Upper lobe of right lung (tissue), 1 donor: ENCODE data around the gene FAM177A1. TPM values are rescaled to one million over a fixed set of nuclear protein-coding genes. Genes with fewer than 3 reads are reported as not detected.

Experiments used
- ATAC-seq: fragments of 200-7000 bp; cut with Tn5 transposase; one replicate; pipeline ENCODE4 v1.9.1; 2020; ENCODE audit warnings: mild to moderate bottlenecking, moderate library complexity
- DNase-seq: peaks from one replicate; pipeline ENCODE4 v3.0.0-alpha.2; 2020
- H3K27ac ChIP-seq: fragments of 200-600 bp; one replicate; pipeline ENCODE4 v1.8.0; 2022
- H3K27me3 ChIP-seq: fragments of 200-600 bp; one replicate; pipeline ENCODE4 v1.8.0; 2022; ENCODE audit warnings: mild to moderate bottlenecking
- H3K36me3 ChIP-seq: fragments of 200-600 bp; one replicate; pipeline ENCODE4 v1.8.0; 2022
- H3K4me1 ChIP-seq: fragments of 200-600 bp; one replicate; pipeline ENCODE4 v1.8.0; 2022
- H3K4me3 ChIP-seq: fragments of 200-600 bp; one replicate; pipeline ENCODE4 v1.8.0; 2022; ENCODE audit warnings: mild to moderate bottlenecking
- H3K9me3 ChIP-seq: fragments of 200-600 bp; one replicate; pipeline ENCODE4 v1.8.0; 2022
- intact Hi-C: fragments of 100-400 bp; cut with DNase I; formaldehyde crosslinking; loops from one replicate; pipeline ENCODE4 v1.11.0; 2022
- total RNA-seq: library from RNA; stranded (reverse); fragmentation: NEBNext Ultra II Directional; extraction: Animal tissue kit (Norgen Biotek cat#: 25700); gene quantifications from one replicate; pipeline ENCODE4 v1.2.1, GENCODE V29; 2021
- TF ChIP-seq, protein P1 (sequence below): fragments of 200-600 bp; IDR thresholded peaks from one replicate; pipeline ENCODE4 v1.8.0; 2022; ENCODE audit warnings: antibody characterized with exemption
- donor health status: DM: no; HTN: yes; CAD: no; lungs with severe emphysema.

FAM177A1 gene
- total RNA-seq, 1 donor from 2014 or later, result 117 TPM

DNA sequence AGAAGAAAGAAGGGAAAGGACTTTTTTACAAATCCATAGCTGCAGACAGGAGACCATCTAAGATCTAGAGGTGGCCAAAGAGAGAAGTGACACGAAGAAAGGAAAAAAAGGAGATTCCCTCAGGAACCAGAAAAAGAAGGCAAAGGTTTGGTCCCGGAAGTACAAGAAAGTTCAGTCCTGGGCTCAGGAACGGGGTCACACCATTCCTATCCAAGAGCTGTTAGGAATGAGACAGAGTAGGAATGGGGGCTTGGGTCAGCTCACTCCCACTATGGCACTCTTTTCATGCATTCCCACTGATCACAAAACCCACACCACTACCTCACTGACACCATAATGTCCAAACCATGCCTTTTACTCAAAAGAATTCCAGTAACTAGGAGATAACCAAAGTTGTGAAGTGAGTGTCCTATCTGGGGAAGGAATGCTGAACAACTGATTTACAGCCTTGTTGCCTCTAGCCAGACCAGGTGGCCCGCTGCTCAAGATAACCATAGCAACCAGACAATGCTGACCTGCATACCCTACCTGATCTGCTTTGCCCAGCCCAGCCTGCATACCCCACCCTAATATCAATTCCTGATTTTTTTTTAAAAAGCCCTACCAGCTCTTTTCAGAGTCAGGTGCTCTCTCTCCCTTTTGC lies 67.4 kb downstream of the FAM177A1 start:
- Histone ChIP-seq H3K27me3 (no peaks in the 10 kb centered on the region), H3K4me1 (no peaks in the 10 kb centered on the region), H3K27ac (no peak overlapping the region), H3K9me3 (no peaks in the 10 kb centered on the region), H3K4me3 (no peak overlapping the region), H3K36me3 (peaks cover 79% of the 10 kb centered on the region)
- intact Hi-C loops, result no loop called here
- DNase-seq, result no peak
- TF ChIP-seq, protein P1, sequence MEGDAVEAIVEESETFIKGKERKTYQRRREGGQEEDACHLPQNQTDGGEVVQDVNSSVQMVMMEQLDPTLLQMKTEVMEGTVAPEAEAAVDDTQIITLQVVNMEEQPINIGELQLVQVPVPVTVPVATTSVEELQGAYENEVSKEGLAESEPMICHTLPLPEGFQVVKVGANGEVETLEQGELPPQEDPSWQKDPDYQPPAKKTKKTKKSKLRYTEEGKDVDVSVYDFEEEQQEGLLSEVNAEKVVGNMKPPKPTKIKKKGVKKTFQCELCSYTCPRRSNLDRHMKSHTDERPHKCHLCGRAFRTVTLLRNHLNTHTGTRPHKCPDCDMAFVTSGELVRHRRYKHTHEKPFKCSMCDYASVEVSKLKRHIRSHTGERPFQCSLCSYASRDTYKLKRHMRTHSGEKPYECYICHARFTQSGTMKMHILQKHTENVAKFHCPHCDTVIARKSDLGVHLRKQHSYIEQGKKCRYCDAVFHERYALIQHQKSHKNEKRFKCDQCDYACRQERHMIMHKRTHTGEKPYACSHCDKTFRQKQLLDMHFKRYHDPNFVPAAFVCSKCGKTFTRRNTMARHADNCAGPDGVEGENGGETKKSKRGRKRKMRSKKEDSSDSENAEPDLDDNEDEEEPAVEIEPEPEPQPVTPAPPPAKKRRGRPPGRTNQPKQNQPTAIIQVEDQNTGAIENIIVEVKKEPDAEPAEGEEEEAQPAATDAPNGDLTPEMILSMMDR, result no peak
- ATAC-seq, result no peak

DNA sequence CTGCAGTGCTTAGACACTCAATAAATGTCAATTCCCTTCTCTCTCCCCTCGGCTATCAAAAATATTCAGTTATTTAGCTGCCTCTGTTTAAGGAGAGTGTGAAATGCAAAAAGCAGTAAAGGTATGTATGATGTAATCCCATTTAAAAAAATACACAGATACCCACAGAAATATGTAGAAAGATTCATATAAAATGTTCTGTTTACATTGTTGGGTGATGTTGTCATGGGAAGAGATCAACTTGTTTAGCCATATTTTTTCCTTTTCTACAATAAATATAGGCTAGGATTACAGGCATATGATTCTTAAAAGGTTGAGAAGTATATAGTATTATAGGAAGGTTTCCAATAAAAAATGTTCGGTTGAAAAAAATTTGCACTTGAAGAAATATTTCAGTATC lies 68.0 kb downstream of the FAM177A1 start:
- H3K4me1 ChIP-seq, result peaks cover 5% of the 10 kb centered on the region
- peaks cover 73% of the 10 kb centered on the region for H3K36me3 ChIP-seq
- TF ChIP-seq, protein P1, result no peak
- H3K27ac ChIP-seq, result no peak overlapping the region
- H3K27me3 ChIP-seq, result no peaks in the 10 kb centered on the region
- no peak overlapping the region for H3K4me3 ChIP-seq
- intact Hi-C loops, result no loop called here
- ATAC-seq, result no peak
- no peaks in the 10 kb centered on the region for H3K9me3 ChIP-seq
- no peak for DNase-seq

DNA sequence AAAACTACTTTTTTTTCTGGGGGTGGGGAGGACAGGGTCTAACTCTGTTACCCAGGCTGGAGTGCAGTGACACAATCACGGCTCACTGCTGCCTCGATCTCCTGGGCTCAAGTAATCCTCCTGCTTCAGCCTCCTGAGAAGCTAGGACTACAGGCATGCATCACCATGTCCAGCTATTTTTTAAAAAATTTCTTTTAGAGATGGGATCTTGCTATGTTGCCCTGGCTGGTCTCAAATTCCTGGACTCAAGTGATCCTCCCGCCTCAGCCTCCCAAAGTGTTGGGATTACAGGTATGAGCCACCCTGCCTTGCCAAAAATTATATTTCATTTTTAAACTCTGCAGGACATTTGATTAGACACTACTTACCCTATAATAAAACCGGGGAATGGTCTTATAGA lies 70.2 kb downstream of the FAM177A1 start:
- DNase-seq, result no peak
- TF ChIP-seq, protein P1, result no peak
- intact Hi-C loops, result no loop called here
- ATAC-seq, result no peak
- Histone ChIP-seq H3K4me1 (peaks cover 11% of the 10 kb centered on the region), H3K27me3 (no peaks in the 10 kb centered on the region), H3K27ac (no peak overlapping the region), H3K4me3 (no peak overlapping the region), H3K9me3 (no peaks in the 10 kb centered on the region), H3K36me3 (peaks cover 51% of the 10 kb centered on the region)

DNA sequence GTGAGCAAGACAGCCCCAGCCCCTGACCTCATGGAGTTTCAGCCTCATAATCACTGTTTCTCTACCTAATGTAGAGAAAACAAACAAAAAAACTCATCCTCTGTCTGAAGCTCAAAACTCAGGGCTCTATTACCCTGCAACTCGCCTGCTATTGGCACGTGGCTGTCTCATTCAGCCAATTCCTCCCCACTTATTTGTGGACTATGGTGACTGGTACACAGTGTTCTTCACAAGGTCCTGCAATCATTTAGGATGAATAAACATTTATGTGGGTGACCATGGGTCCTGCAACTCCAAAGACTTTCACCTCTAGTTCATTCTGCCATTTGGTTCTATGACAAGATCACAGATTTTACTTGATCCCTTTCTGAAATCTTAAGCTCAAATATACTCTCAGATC lies 71.0 kb downstream of the FAM177A1 start:
- H3K4me1 ChIP-seq, result peaks cover 11% of the 10 kb centered on the region
- H3K36me3 ChIP-seq, result peaks cover 42% of the 10 kb centered on the region
- ATAC-seq, result no peak

DNA sequence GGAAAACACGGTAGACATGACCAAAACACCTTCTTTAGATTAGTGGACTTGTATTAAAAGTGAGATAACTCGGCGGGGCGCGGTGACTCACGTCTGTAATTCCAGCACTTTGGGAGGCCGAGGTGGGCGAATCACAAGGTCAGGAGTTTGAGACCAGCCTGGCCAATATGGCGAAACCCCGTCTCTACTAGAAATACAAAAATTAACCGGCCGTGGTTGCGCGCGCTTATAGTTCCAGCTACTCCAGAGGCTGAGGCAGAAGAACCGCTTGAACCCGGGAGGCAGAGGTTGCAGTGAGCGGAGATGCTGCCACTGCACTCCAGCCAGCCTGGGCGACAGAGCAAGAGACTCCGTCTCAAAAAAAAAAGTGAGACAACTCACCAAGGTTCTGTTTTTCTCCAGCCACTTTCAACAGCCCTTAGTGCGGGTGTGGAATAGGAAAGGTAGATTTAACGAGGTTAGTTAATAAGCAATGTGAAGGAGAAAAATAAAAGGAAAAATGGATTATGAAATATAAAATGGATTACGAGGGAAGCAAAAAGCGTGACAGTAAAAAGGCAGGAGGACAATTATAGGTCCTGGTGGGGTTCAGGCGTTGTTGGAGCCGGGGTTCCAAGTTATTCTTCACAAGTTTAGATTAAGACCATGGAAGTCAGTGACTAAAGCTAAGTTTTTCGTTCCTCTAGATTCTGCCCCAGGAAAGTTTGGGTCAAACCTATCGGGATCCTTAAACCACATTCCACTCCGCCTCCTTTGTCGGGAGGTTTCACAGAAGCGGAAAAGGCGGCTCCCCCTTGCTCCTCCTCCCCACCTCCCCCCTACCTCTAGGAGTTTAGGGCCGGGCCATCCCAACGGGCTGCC lies 75.2 kb downstream of the FAM177A1 start:
- ATAC-seq (no peak), DNase-seq (peak; percentile 66)
- H3K4me1 ChIP-seq, result peaks cover 23% of the 10 kb centered on the region
- peak overlapping the region; percentile 78 for H3K4me3 ChIP-seq
- H3K36me3 ChIP-seq, result peaks cover 3% of the 10 kb centered on the region
- no peaks in the 10 kb centered on the region for H3K9me3 ChIP-seq
- intact Hi-C loops, result no loop called here
- H3K27me3 ChIP-seq, result no peaks in the 10 kb centered on the region
- TF ChIP-seq, protein P1, result no peak
- peak overlapping the region; percentile 99 for H3K27ac ChIP-seq

More for the DNA sequence above, 71.0 kb downstream of the FAM177A1 start:
- TF ChIP-seq, protein P1, result no peak
- no peak overlapping the region for H3K4me3 ChIP-seq
- no peaks in the 10 kb centered on the region for H3K9me3 ChIP-seq
- no peaks in the 10 kb centered on the region for H3K27me3 ChIP-seq
- H3K27ac ChIP-seq, result no peak overlapping the region
- intact Hi-C loops, result no loop called here
- no peak for DNase-seq
